Activated CD4-positive, CD25-positive, alpha-beta regulatory T cell (primary cell): ENCODE results near the gene CFH.
"Not testable (repeated sequence)": the region's sequence is repeated elsewhere in the genome, so short reads cannot be mapped to it uniquely, and the experiment has no call there.

Source experiments
- DNase-seq, 4 experiments: peaks; one replicate each; lab custom pipeline; 2025; lab: John Stamatoyannopoulos, UW

The CFH gene

DNA sequence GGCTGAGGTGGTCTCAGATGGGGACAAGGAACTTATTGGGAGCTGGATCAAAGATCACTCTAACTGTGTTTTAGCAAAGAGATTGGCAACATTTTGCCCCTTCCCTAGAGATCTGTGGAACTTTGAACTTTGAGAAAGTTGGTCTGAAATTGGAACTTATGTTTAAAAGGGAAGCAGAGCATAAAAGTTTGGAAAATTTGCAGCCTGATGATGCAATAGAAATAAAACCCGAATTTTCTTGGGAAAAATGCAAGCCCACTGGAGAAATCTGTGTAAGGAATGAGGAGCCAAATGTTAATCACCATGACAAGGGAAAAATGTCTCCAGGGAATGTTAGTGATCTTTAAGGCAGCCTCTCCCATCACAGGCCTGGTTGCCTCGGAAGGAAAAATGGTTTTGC, 17.2 kb downstream of the CFH start:
- DNase-seq: no peak

DNA sequence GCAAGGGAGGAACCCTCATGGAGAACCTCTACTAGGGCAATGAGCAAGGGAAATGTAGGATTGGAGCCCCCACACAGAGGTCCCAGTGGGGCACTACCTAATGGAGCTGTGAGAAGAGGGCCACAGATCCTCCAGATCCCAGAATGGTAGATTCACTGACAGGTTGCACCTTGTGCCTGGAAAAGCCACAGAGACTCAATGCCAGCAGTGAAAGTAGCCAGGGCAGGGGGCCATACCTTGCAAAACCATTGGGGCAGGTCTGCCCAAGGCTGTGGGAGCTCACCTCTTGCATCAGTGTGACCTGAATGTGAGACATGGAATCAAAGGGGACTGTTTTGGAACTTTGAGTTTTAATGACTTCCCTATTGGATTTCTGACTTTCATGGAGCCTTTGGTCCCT, 17.9 kb downstream of the CFH start:
- DNase-seq: no peak

- no peak for DNase-seq
Measured at GRCh38 chr1:196674908-196675307, 23.1 kb downstream of the CFH start.

- no peak for DNase-seq
Measured at GRCh38 chr1:196677781-196678509, 26.1 kb downstream of the CFH start.

DNA sequence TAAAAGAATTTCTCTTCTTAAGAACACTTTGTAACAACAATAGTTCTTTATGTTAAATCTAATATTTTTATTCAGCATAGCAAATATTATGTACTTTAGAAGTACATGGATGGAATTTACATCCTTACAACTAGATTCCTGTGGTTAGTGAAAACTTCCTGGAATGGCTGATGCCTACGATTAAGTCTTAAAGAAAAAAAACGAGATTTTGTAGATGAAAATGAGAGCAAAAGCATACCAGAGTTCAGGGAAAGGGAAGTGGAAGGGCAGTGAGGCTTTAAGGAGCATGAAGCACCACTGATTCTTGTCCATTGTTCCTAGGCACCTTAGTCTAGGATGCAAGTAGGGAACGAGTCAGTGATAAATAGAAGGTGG, 26.7 kb downstream of the CFH start:
- no peak for DNase-seq

GRCh38 chr1:196680107-196680506, 28.3 kb downstream of the CFH start:
- no peak for DNase-seq

DNA sequence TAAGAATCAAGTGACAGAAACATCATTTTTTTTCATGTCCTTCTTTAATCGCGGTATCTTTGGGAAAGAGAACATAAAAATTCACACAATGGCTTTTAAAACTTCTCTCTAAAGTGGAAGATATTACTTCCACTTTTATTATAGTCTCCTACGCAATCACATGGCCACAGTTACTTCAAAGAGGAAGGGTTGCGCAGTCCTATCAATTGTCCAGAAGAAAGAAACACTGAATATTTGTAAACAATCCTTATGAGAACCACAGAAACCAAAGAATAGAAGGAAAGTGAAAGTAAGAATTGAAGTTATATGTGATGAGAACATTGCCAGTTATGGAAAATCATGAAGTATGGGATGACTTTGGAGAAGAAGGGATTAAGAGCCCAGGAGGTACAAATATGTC, 32.6 kb downstream of the CFH start:
- DNase-seq: no peak

DNA sequence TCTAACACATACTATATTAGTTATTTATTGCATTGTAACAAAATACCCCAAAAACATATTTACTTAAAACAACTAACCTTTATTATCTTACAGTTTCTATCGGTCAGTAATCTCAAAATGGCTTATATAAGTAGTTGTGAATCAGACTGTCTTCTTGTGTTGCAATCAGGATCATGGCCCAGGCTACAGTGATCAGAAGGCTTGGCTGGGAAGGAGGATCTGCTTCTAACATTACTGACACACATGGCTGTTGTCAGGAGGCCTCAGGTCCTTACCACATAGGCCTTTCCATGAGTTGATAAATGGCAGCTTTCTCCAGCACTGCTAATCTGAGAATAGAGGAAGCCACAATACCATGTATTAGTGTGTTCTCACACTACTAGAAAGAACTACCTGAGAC, 33.7 kb downstream of the CFH start:
- DNase-seq: no peak

GRCh38 chr1:196689001-196689400, 37.2 kb downstream of the CFH start:
- no peak for DNase-seq

DNA sequence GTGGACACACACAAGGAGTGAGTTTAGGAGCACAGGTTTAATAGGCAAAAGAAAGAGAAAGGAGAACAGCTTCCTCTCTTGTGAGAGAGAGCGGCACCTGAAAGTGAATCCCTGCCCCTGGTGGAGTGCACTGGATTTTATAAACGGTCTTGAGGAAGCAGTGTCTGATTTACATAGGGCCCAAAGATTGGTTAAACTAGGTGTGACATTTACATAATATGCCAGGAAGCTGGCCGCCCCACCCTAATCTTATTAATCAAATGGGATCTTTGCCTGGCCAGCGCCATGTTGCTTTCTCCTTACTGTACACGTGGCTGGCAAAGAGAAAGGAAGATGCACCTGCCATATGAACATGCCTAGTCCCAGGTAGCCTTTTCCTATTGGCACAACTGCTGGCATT, 38.7 kb downstream of the CFH start:
- no peak for DNase-seq

DNA sequence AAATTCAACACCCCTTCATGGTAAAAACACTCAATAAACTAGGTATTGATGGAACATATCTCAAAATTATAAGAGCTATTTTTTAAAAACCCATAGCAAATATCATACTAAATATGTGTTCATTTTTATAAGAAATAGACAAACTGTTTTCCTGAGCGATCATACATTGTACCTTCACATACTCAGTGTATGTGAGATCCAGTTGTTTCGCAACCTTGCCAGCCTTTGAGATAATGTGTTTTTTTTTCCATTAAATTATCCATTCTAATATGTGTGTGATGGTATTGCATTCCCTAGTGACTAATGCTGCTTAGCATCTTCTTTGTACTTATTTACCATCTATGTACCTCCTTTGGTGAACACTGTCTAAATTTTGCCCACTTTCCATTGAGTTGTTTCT, 47.1 kb downstream of the CFH start:
- no peak for DNase-seq

DNA sequence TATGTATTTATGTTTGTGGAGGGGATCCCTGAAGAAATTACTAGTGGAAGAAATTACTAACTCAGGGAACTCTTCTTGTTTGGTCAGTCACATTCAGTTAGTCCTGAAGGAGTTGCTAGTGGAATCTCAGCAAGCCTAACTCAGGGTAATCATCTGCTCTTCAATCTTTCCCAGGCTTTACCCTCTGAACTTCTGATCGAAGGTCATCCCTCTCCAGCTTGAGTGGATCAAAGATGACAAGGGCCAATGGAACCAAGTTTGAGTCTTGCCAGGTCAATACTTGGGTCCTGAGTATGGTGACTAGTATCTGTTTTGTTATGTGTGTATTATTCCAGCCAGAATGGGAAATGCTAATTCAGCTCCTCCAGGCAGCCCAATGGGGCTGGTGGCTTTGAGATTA, 49.3 kb downstream of the CFH start:
- DNase-seq: no peak

GRCh38 chr1:196709892-196710291, 58.0 kb downstream of the CFH start:
- not testable (repeated sequence) for DNase-seq

DNA sequence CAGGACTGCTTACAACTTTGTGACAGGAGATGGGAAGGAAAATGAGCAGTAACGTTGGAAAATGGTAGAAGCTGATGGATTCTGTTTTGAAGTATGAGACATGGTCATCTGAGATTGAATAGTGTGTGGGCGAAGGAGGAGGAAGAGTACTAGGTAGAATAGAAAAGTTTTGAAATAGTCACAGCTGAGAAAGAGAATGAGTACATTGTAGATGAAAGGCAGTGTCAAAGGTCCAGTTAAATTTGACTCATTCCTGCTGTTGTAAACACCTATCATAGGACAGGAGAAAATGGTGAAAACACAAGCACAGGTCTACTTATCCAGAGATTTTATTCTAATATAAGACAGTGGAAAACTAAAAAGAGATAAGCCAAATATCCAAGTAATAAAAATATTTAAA, 66.0 kb downstream of the CFH start:
- no peak for DNase-seq

- DNase-seq: no peak
Measured at GRCh38 chr1:196723325-196724185, 71.7 kb downstream of the CFH start.

GRCh38 chr1:196732526-196732925, 80.7 kb downstream of the CFH start:
- no peak for DNase-seq

GRCh38 chr1:196733091-196733970, 81.5 kb downstream of the CFH start:
- no peak for DNase-seq

- DNase-seq: no peak
Measured at GRCh38 chr1:196734006-196734405, 82.2 kb downstream of the CFH start.

- DNase-seq: no peak
Measured at GRCh38 chr1:196734460-196734859, 82.6 kb downstream of the CFH start.

GRCh38 chr1:196738730-196739129, 86.9 kb downstream of the CFH start:
- no peak for DNase-seq

DNA sequence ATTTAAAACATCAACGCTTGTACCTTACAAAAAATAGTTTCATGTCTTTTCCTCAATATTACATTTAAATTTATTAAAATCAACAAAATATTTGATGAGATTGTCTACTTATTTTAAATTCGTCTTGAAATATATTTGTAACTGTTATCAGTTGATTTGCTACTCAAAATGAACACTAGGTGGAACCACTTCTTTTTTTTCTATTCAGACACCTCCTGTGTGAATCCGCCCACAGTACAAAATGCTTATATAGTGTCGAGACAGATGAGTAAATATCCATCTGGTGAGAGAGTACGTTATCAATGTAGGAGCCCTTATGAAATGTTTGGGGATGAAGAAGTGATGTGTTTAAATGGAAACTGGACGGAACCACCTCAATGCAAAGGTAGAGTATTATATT, 91.4 kb downstream of the CFH start:
- DNase-seq: not testable (repeated sequence)

DNA sequence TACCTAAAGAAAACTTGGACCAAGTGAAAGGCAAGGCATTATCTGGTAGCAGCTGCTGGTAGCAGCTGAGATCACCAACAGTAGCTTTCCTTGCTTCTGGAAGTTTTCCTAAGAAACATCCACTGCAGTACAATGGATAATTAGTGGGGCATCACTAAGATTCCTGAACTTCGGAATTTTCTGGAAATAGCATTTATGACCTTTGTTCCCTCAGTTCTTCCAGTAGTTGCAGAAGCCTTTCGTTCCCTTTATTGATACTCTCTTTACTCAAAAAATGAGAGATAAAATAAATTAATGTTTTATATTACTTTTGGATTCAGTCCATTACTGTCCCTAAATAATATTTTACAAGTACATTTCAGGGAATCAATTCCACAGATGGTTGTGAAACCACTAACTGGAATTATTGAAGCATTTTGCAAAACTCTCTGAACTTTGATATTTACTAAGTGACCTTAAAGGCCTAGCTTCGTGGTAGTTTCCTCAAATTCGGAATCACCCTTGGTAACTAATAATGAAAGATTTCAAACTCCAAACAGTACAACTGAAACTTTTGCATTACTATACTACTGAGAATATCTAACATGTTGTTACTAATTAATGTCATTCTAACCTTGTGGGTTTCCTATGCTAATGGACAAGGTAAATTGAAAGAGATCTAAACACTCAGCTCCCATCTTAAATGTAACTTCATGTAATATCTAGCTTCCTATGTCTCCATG, 113.3 kb downstream of the CFH start:
- not testable (repeated sequence) for DNase-seq
